H1 (cell line): ENCODE measurements around the gene MAPRE2. TPM values are rescaled to one million over a fixed set of nuclear protein-coding genes. Genes with fewer than 3 reads are reported as not detected.

ENCODE experiments used
- CTCF ChIA-PET: fragments of 300-600 bp; sonication (Branson Sonifier 250); formaldehyde crosslinking; loops from one replicate; lab custom pipeline; 2021; ENCODE audit not compliant: partially characterized antibody; lab: Charles Lee
- POLR2A ChIA-PET: fragments of 300-600 bp; sonication (Branson Sonifier 250); formaldehyde crosslinking; loops from one replicate; lab custom pipeline; 2021; ENCODE audit warnings: inconsistent platforms; ENCODE audit not compliant: partially characterized antibody; lab: Charles Lee
- DNase-seq, 2 experiments: peaks; one replicate each; pipeline versions ENCODE4 v3.0.0 to v3.0.0-alpha.2; 2010 to 2022; ENCODE audit warnings: low spot score in 2 of 2, low read depth in 1 of 2, mixed read lengths in 1 of 2
- FAIRE-seq: peaks from 2 replicates; lab custom pipeline; 2011; peaks lifted over from hg19 to GRCh38; lab: Jason Lieb, UNC
- H2AFZ ChIP-seq: 2 replicates; pipeline ENCODE4 v1.8.1; 2012; ENCODE audit warnings: low read length, inconsistent platforms
- H2AK5ac ChIP-seq: 2 replicates; pipeline ENCODE4 v1.6.1; 2013; ENCODE audit warnings: low read depth, low read length
- H2BK120ac ChIP-seq: replicated peaks from 2 replicates; pipeline ENCODE3; 2013; ENCODE audit warnings: low read depth, low read length, inconsistent platforms
- H2BK12ac ChIP-seq: 2 replicates; pipeline ENCODE4 v1.6.1; 2013; ENCODE audit warnings: low read depth, low read length
- H2BK15ac ChIP-seq: 2 replicates; pipeline ENCODE4 v1.6.1; 2013; ENCODE audit warnings: low read length
- H2BK20ac ChIP-seq: 2 replicates; pipeline ENCODE4 v1.6.1; 2013; ENCODE audit warnings: low read length
- H2BK5ac ChIP-seq: 2 replicates; pipeline ENCODE4 v1.6.1; 2013; ENCODE audit warnings: low read depth, low read length
- H3K14ac ChIP-seq: 2 replicates; pipeline ENCODE4 v1.6.1; 2013; ENCODE audit warnings: inconsistent platforms; ENCODE audit not compliant: insufficient read length
- H3K18ac ChIP-seq: 2 replicates; pipeline ENCODE4 v1.6.1; 2013; ENCODE audit warnings: low read length; ENCODE audit errors: extremely low read depth
- H3K23ac ChIP-seq: 2 replicates; pipeline ENCODE4 v1.6.1; 2013; ENCODE audit warnings: inconsistent platforms; ENCODE audit not compliant: insufficient read length
- H3K23me2 ChIP-seq: 2 replicates; pipeline ENCODE4 v1.6.1; 2013; ENCODE audit warnings: low read depth, low read length
- H3K27ac ChIP-seq: 2 replicates; pipeline ENCODE4 v1.6.1; 2011; ENCODE audit warnings: low read depth, low read length, inconsistent platforms
- H3K27me3 ChIP-seq, 4 experiments: replicated peaks in 1 of 4; 1 replicate in 1 of 4; 2 replicates in 3 of 4; pipeline versions ENCODE4 v1.6.1 to v1.8.1; 2011 to 2013; ENCODE audit warnings: low read length in 3 of 4, mild to moderate bottlenecking in 3 of 4, inconsistent platforms in 2 of 4, mixed read lengths in 2 of 4, moderate library complexity in 1 of 4; ENCODE audit not compliant: control insufficient read depth in 3 of 4, insufficient read depth in 3 of 4; ENCODE audit errors: extremely low read depth in 1 of 4
- H3K36me3 ChIP-seq, 4 experiments: 2 replicates each; pipeline versions ENCODE4 v1.6.1 to v1.8.1; 2011 to 2013; ENCODE audit warnings: mild to moderate bottlenecking in 4 of 4, low read length in 3 of 4, moderate library complexity in 2 of 4, control low read depth in 1 of 4, inconsistent platforms in 1 of 4; ENCODE audit not compliant: insufficient read depth in 4 of 4, control insufficient read depth in 2 of 4
- H3K4ac ChIP-seq: replicated peaks from 2 replicates; pipeline ENCODE3; 2013; ENCODE audit warnings: low read length, low read depth, mixed read lengths, inconsistent platforms; ENCODE audit not compliant: insufficient read length
- H3K4me1 ChIP-seq, 4 experiments: replicated peaks in 1 of 4; 1 replicate in 1 of 4; 2 replicates in 3 of 4; pipeline versions ENCODE4 v1.6.1 to v1.8.1; 2011 to 2013; ENCODE audit warnings: low read length in 3 of 4, inconsistent platforms in 2 of 4, mixed read lengths in 1 of 4; ENCODE audit not compliant: insufficient read depth in 4 of 4, control insufficient read depth in 3 of 4
- H3K4me2 ChIP-seq, 2 experiments: 2 replicates each; pipeline versions ENCODE4 v1.6.1 to v1.8.1; 2011 to 2013; ENCODE audit warnings: low read depth in 2 of 2, low read length in 2 of 2, control low read depth in 1 of 2, inconsistent platforms in 1 of 2, mild to moderate bottlenecking in 1 of 2; ENCODE audit not compliant: insufficient read depth in 1 of 2
- H3K4me3 ChIP-seq, 4 experiments: fragments of 200-600, 300-600 bp in 1 of 4; sonication (generic), shearing (Covaris generic), sonication (Bioruptor Twin) in 1 of 4; 2 replicates each; pipeline versions ENCODE4 v1.5.1 to v1.8.1; 2011 to 2016; ENCODE audit warnings: low read length in 4 of 4, low read depth in 3 of 4, control low read depth in 2 of 4, inconsistent platforms in 2 of 4, mild to moderate bottlenecking in 2 of 4, mixed read lengths in 1 of 4, moderate library complexity in 1 of 4; ENCODE audit not compliant: insufficient read depth in 2 of 4; ENCODE audit errors: extremely low read depth in 1 of 4
- H3K56ac ChIP-seq: replicated peaks from 2 replicates; pipeline ENCODE3; 2013; ENCODE audit warnings: low read depth, mild to moderate bottlenecking, mixed read lengths, low read length, inconsistent platforms; ENCODE audit not compliant: insufficient read length
- H3K79me1 ChIP-seq: 2 replicates; pipeline ENCODE4 v1.6.1; 2013; ENCODE audit warnings: low read depth, low read length, control low read depth
- H3K79me2 ChIP-seq, 2 experiments: 2 replicates each; pipeline versions ENCODE4 v1.6.1 to v1.8.1; 2012 to 2013; ENCODE audit warnings: low read length in 2 of 2, mild to moderate bottlenecking in 2 of 2, inconsistent platforms in 1 of 2; ENCODE audit not compliant: insufficient read depth in 2 of 2, control insufficient read depth in 1 of 2
- H3K9ac ChIP-seq, 4 experiments: replicated peaks in 1 of 4; 1 replicate in 1 of 4; 2 replicates in 3 of 4; pipeline versions ENCODE4 v1.6.1 to v1.8.1; 2011 to 2013; ENCODE audit warnings: low read depth in 3 of 4, low read length in 3 of 4, control low read depth in 2 of 4, mild to moderate bottlenecking in 2 of 4, moderate library complexity in 2 of 4, inconsistent platforms in 1 of 4; ENCODE audit errors: extremely low read depth in 1 of 4
- H3K9me3 ChIP-seq, 2 experiments: 2 replicates each; pipeline versions ENCODE4 v1.6.1 to v1.8.1; 2012 to 2013; ENCODE audit warnings: mild to moderate bottlenecking in 2 of 2, moderate library complexity in 2 of 2, control low read depth in 1 of 2, inconsistent platforms in 1 of 2, low read depth in 1 of 2, low read length in 1 of 2, mixed read lengths in 1 of 2; ENCODE audit not compliant: insufficient read depth in 2 of 2
- H4K20me1 ChIP-seq, 2 experiments: replicated peaks in 1 of 2; 2 replicates each; pipeline versions ENCODE3 to v1.8.1; 2011 to 2013; ENCODE audit warnings: inconsistent platforms in 2 of 2, low read length in 2 of 2, mild to moderate bottlenecking in 1 of 2; ENCODE audit not compliant: insufficient read depth in 2 of 2, control insufficient read depth in 1 of 2
- H4K5ac ChIP-seq: 2 replicates; pipeline ENCODE4 v1.6.1; 2013; ENCODE audit warnings: low read length, low read depth, mixed read lengths, inconsistent platforms; ENCODE audit not compliant: insufficient read length
- H4K8ac ChIP-seq: 2 replicates; pipeline ENCODE4 v1.8.0; 2013; ENCODE audit warnings: mild to moderate bottlenecking, moderate library complexity, low read length, inconsistent platforms; ENCODE audit not compliant: insufficient read depth; ENCODE audit errors: extremely low read depth
- H4K91ac ChIP-seq: replicated peaks from 2 replicates; pipeline ENCODE3; 2013; ENCODE audit warnings: low read length, mixed read lengths, inconsistent platforms; ENCODE audit not compliant: insufficient read length
- BRCA1 ChIP-seq: IDR thresholded peaks from 2 replicates; pipeline ENCODE4 v1.6.1; 2012; ENCODE audit warnings: low read depth, low read length, improper control_type of control experiment
- CHD2 ChIP-seq: IDR thresholded peaks from 2 replicates; pipeline ENCODE4 v1.6.1; 2012; ENCODE audit warnings: low read length, improper control_type of control experiment
- EGR1 ChIP-seq: IDR thresholded peaks from 2 replicates; pipeline ENCODE4 v1.6.1; 2011; ENCODE audit warnings: low read depth, low read length, borderline replicate concordance
- GABPA ChIP-seq: IDR thresholded peaks from 2 replicates; pipeline ENCODE4 v1.6.1; 2011; ENCODE audit warnings: mild to moderate bottlenecking, low read length, moderate library complexity, borderline replicate concordance; ENCODE audit not compliant: insufficient read depth
- HDAC6 ChIP-seq: IDR thresholded peaks from one replicate; pipeline ENCODE4 v1.7.1; 2012; ENCODE audit warnings: low read depth, mild to moderate bottlenecking, inconsistent platforms, low read length, moderate library complexity
- JUN ChIP-seq: IDR thresholded peaks from 2 replicates; pipeline ENCODE4 v1.6.1; 2011; ENCODE audit warnings: low read depth, mild to moderate bottlenecking, improper control_type of control experiment, low read length
- MAX ChIP-seq: IDR thresholded peaks from 2 replicates; pipeline ENCODE4 v1.6.1; 2012; ENCODE audit warnings: inconsistent platforms
- POU5F1 ChIP-seq: IDR thresholded peaks from 2 replicates; pipeline ENCODE4 v1.6.1; 2011; ENCODE audit warnings: low read depth, mild to moderate bottlenecking, low read length, moderate library complexity
- RAD21 ChIP-seq, 2 experiments: IDR thresholded peaks in 1 of 2; conservative IDR thresholded peaks in 1 of 2; 2 replicates each; pipeline ENCODE4 v1.6.1; 2011; ENCODE audit warnings: low read depth in 2 of 2, low read length in 2 of 2, improper control_type of control experiment in 1 of 2, inconsistent platforms in 1 of 2, mild to moderate bottlenecking in 1 of 2, moderate library complexity in 1 of 2
- RNF2 ChIP-seq: fragments of 200-900, 300-1000 bp; sonication (generic); IDR thresholded peaks from 2 replicates; pipeline ENCODE4 v1.7.1; 2016; ENCODE audit warnings: borderline replicate concordance, low read depth, mild to moderate bottlenecking, antibody characterized with exemption, low read length; ENCODE audit not compliant: poor library complexity, severe bottlenecking; ENCODE audit errors: missing control alignments
- RXRA ChIP-seq: IDR thresholded peaks from 2 replicates; pipeline ENCODE4 v1.6.1; 2011; ENCODE audit warnings: low read depth, mild to moderate bottlenecking, low read length, moderate library complexity; ENCODE audit not compliant: insufficient read depth
- SP1 ChIP-seq: IDR thresholded peaks from 2 replicates; pipeline ENCODE4 v1.6.1; 2011; ENCODE audit warnings: low read depth, low read length
- TAF7 ChIP-seq: optimal IDR thresholded peaks from 2 replicates; pipeline ENCODE3; 2011; ENCODE audit warnings: low read depth, mild to moderate bottlenecking, inconsistent platforms, low read length, moderate library complexity, borderline replicate concordance
- YY1 ChIP-seq: IDR thresholded peaks from 2 replicates; pipeline ENCODE4 v1.6.1; 2011; ENCODE audit warnings: low read depth, mild to moderate bottlenecking, low read length
- ZNF274 ChIP-seq: IDR thresholded peaks from 2 replicates; pipeline ENCODE4 v1.7.0; 2012; ENCODE audit warnings: low read length, borderline replicate concordance; ENCODE audit errors: extremely low read depth
- polyA plus RNA-seq, 7 experiments: library from polyadenylated mRNA; depleted of rRNA in 3 of 7; stranded (reverse) in 5 of 7; unstranded in 2 of 7; fragments of >200 nt in 5 of 7; fragments of 200-250 nt in 2 of 7; gene quantifications; 1 replicate in 5 of 7; 2 replicates in 1 of 7; 4 replicates in 1 of 7; pipeline versions ENCODE4 v1.2.1 to v1.2.3, GENCODE V29; 2011 to 2013; ENCODE audit warnings: missing spikeins in 2 of 7, mixed read lengths in 2 of 7
- total RNA-seq: library from RNA; stranded (reverse); fragmentation: NEBNext Ultra II Directional; extraction: Animal tissue kit (Norgen Biotek cat#: 25700); gene quantifications from 2 replicates; pipeline ENCODE4 v1.2.1, GENCODE V29; 2021

MAPRE2 gene
- total and polyA plus RNA-seq, 2 of the 8 experiments (the other 6 are each of a cell fraction or from before 2014, with no cell fraction given), result 32.6 to 33.1 TPM

- DNase-seq (no peak), FAIRE-seq (no peak)
- Histone ChIP-seq H2BK15ac (no peak overlapping the region), H2BK12ac (no peak overlapping the region), H4K8ac (no peak overlapping the region), H3K4me3 (no peak overlapping the region), H3K56ac (no peak overlapping the region), H3K4me1 (peaks cover 0 to 4% (median 0%) of the 10 kb centered on the region in 4 experiments; a peak in 2 of 7 replicates), H3K79me1 (no peaks in the 10 kb centered on the region), H2AK5ac (no peak overlapping the region), H3K4ac (no peak overlapping the region), H3K23ac (no peak overlapping the region), H3K79me2 (no peaks in the 10 kb centered on the region), H3K9me3 (no peaks in the 10 kb centered on the region), H4K5ac (no peak overlapping the region), H3K27me3 (no peaks in the 10 kb centered on the region; a peak in 1 of 7 replicates), H3K23me2 (no peaks in the 10 kb centered on the region), H2BK5ac (no peak overlapping the region), H3K14ac (no peak overlapping the region), H3K4me2 (no peak overlapping the region), H3K9ac (no peak overlapping the region), H2BK120ac (no peak overlapping the region), H4K20me1 (no peaks in the 10 kb centered on the region), H2BK20ac (no peak overlapping the region), H2AFZ (no peak overlapping the region), H3K27ac (no peak overlapping the region), H3K18ac (no peak overlapping the region), H3K36me3 (no peaks in the 10 kb centered on the region), H4K91ac (no peak overlapping the region)
- ChIA-PET CTCF (interaction anchor here (0.6 to 4.5 kb wide), 6 partner anchors 10 to 1235 kb away, joined by 3 to 13 read pairs (median 3); no protein-coding TSS in a partner anchor), POLR2A (no interaction called here)
- TF ChIP-seq SP1 (no peak), EGR1 (no peak), TAF7 (no peak), BRCA1 (no peak), RXRA (no peak), HDAC6 (no peak), GABPA (no peak), RNF2 (no peak), RAD21 (IDR thresholded peaks at IDR 0.05 in 1 of 2, conservative IDR thresholded peaks at IDR 0.05 in 1 of 2; ENCODE audit: low read depth in 2 of 2, low read length in 2 of 2) (no peak), JUN (no peak), ZNF274 (no peak), MAX (no peak), POU5F1 (no peak), YY1 (no peak), CHD2 (no peak)
Measured at GRCh38 chr18:35167857-35168256, 126.6 kb downstream of the MAPRE2 start.
